Measurements from ENCODE around the gene MEGF6.

MEGF6 gene

GRCh38 chr1:3501437-3501836 lies 109.9 kb downstream of the MEGF6 start:
- no peak for DNase-seq (ENCODE audit: low read depth in 2 of 2)
- no peak overlapping the region for H3K4me3 ChIP-seq (replicated peaks in 1 of 2; ENCODE audit: low read depth in 2 of 2, low read length in 2 of 2)
- TF ChIP-seq, protein P1, sequence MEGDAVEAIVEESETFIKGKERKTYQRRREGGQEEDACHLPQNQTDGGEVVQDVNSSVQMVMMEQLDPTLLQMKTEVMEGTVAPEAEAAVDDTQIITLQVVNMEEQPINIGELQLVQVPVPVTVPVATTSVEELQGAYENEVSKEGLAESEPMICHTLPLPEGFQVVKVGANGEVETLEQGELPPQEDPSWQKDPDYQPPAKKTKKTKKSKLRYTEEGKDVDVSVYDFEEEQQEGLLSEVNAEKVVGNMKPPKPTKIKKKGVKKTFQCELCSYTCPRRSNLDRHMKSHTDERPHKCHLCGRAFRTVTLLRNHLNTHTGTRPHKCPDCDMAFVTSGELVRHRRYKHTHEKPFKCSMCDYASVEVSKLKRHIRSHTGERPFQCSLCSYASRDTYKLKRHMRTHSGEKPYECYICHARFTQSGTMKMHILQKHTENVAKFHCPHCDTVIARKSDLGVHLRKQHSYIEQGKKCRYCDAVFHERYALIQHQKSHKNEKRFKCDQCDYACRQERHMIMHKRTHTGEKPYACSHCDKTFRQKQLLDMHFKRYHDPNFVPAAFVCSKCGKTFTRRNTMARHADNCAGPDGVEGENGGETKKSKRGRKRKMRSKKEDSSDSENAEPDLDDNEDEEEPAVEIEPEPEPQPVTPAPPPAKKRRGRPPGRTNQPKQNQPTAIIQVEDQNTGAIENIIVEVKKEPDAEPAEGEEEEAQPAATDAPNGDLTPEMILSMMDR (IDR thresholded peaks at IDR 0.05; ENCODE audit: low read depth, low read length), result no peak

- TF ChIP-seq, protein P1 (IDR thresholded peaks at IDR 0.05; ENCODE audit: low read depth, low read length), result no peak
- no peak for DNase-seq (ENCODE audit: low read depth in 2 of 2)
- H3K4me3 ChIP-seq (replicated peaks in 1 of 2; ENCODE audit: low read depth in 2 of 2, low read length in 2 of 2), result no peak overlapping the region
Measured at GRCh38 chr1:3500265-3500835, 111.0 kb downstream of the MEGF6 start.

- no peak for DNase-seq (ENCODE audit: low read depth in 2 of 2)
- H3K4me3 ChIP-seq (replicated peaks in 1 of 2; ENCODE audit: low read depth in 2 of 2, low read length in 2 of 2), result no peak overlapping the region
- TF ChIP-seq, protein P1 (IDR thresholded peaks at IDR 0.05; ENCODE audit: low read depth, low read length), result no peak
Measured at GRCh38 chr1:3499611-3500010, 111.7 kb downstream of the MEGF6 start.

- no peak for DNase-seq (ENCODE audit: low read depth in 2 of 2)
- H3K4me3 ChIP-seq (replicated peaks in 1 of 2; ENCODE audit: low read depth in 2 of 2, low read length in 2 of 2), result no peak overlapping the region
- TF ChIP-seq, protein P1 (IDR thresholded peaks at IDR 0.05; ENCODE audit: low read depth, low read length), result no peak
Measured at GRCh38 chr1:3498986-3499385, 112.3 kb downstream of the MEGF6 start.

DNA sequence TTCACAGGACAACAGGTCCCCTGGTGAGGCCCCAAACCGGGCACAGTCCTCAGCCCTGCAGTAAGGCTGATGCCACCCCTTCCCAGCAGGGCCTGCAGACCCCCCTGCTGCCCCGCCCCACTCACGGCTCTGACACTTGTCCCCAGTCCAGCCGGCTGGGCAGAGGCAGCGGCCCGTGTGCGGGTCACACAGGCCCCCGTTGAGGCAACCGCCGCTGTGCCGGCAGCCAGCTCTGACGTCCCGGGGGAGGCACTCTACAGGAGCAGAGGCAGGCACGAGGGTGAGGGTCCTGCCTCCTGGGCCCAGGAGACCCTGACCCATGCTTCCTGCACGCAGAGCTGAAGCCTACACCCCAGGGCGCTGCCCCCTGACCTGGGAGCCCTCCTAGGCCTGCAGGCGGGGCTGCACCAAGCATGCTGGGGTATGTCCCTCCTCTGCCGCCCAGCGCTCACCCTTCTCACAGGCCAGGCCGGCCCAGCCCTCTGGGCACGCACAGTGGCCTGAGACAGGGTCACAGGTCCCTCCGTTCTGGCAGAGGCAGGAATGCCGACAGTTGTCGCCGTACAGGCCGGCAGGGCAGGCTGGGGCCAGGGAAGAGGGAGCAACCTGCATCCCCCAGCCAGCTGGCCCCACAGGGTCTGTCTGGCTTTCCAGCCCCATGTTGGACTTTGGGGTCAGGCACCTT lies 112.9 kb downstream of the MEGF6 start:
- no peak for DNase-seq (ENCODE audit: low read depth in 2 of 2)
- TF ChIP-seq, protein P1 (IDR thresholded peaks at IDR 0.05; ENCODE audit: low read depth, low read length), result no peak
- no peak overlapping the region for H3K4me3 ChIP-seq (replicated peaks in 1 of 2; ENCODE audit: low read depth in 2 of 2, low read length in 2 of 2)

GRCh38 chr1:3497521-3497920 lies 113.8 kb downstream of the MEGF6 start:
- H3K4me3 ChIP-seq (replicated peaks in 1 of 2; ENCODE audit: low read depth in 2 of 2, low read length in 2 of 2), result no peak overlapping the region
- TF ChIP-seq, protein P1 (IDR thresholded peaks at IDR 0.05; ENCODE audit: low read depth, low read length), result no peak

More at GRCh38 chr1:3497521-3497920, 113.8 kb downstream of the MEGF6 start:
- no peak for DNase-seq (ENCODE audit: low read depth in 2 of 2)
